Endothelial cell (in vitro differentiated cells): ENCODE results near the gene TNNI2. TPM values are rescaled to one million over a fixed set of nuclear protein-coding genes. Genes with fewer than 3 reads are reported as not detected.

Source experiments
- DNase-seq: peaks from one replicate; pipeline ENCODE4 v3.0.0; 2021; ENCODE audit warnings: low spot score
- H3K27ac Mint-ChIP-seq: one replicate; pipeline ENCODE4 v1.8.0; 2021; ENCODE audit warnings: mixed read lengths, inconsistent platforms; ENCODE audit not compliant: unreplicated experiment
- H3K27me3 Mint-ChIP-seq: one replicate; pipeline ENCODE4 v1.8.0; 2021; ENCODE audit warnings: mild to moderate bottlenecking, moderate library complexity, mixed read lengths, inconsistent platforms; ENCODE audit not compliant: unreplicated experiment
- H3K36me3 Mint-ChIP-seq: one replicate; pipeline ENCODE4 v1.8.0; 2021; ENCODE audit warnings: mild to moderate bottlenecking, low read depth, mixed read lengths, inconsistent platforms; ENCODE audit not compliant: unreplicated experiment
- H3K4me1 Mint-ChIP-seq: one replicate; pipeline ENCODE4 v1.8.0; 2021; ENCODE audit warnings: mild to moderate bottlenecking, mixed read lengths, inconsistent platforms; ENCODE audit not compliant: unreplicated experiment
- H3K4me3 Mint-ChIP-seq: one replicate; pipeline ENCODE4 v1.8.0; 2021; ENCODE audit warnings: mild to moderate bottlenecking, mixed read lengths, inconsistent platforms; ENCODE audit not compliant: unreplicated experiment
- H3K9me3 Mint-ChIP-seq: one replicate; pipeline ENCODE4 v1.8.0; 2021; ENCODE audit warnings: mixed read lengths, inconsistent platforms; ENCODE audit not compliant: unreplicated experiment
- total RNA-seq: library from RNA; stranded (reverse); fragmentation: NEBNext Ultra II Directional; extraction: Animal tissue kit (Norgen Biotek cat#: 25700); gene quantifications from one replicate; pipeline ENCODE4 v1.2.1, GENCODE V29; 2021; ENCODE audit not compliant: unreplicated experiment
- TF ChIP-seq, protein P1 (sequence below): fragments of 200-600 bp; sonication (generic); IDR thresholded peaks from one replicate; pipeline ENCODE4 v1.5.0; 2021; ENCODE audit warnings: antibody characterized with exemption; ENCODE audit not compliant: unreplicated experiment

TNNI2 gene
- total RNA-seq, 1 donor from 2014 or later, result not detected

DNA sequence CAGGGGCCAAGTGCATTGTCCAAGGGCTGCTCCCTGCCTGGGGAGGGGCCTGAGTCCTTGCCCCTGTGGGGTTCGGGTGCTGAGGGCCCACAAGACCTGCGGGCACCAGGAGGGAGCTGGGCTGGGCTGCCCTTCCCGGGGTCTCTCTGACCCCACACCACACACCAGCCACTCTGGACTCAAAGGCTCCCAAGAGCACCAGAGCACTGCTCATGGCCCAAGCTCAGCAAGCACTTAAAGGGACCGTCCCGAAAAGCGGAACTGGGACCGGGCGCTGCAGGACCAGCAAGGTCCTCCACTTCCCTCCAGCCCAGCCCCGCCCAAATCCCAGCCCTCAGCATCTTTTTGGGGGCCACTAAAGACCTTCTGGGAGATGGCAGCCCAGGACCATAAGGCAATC lies 19.4 kb downstream of the TNNI2 start:
- no peak for DNase-seq

DNA sequence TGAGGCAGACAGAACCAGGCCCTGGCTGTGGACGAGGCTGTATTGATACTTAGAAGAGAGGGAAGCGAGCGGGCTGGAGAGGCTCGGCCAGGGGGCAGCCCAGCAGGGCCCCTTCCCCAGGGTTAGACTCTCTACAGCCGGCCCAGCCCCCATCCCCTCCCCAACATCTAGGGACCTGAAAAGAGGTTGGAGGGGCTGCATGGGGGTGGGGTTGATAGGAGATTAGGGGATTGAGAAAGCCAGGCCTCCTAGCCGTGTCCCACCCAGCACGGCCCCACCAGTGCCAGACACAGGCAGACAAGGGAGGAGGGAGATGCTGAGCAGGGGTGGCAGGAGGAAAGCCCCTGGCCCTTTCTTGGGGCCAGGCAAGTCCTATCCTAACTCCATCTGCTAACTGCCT lies 19.8 kb downstream of the TNNI2 start:
- H3K4me3 Mint-ChIP-seq, result no peak overlapping the region
- peaks cover 1% of the 10 kb centered on the region for H3K27me3 Mint-ChIP-seq
- H3K9me3 Mint-ChIP-seq, result no peaks in the 10 kb centered on the region
- TF ChIP-seq, protein P1, sequence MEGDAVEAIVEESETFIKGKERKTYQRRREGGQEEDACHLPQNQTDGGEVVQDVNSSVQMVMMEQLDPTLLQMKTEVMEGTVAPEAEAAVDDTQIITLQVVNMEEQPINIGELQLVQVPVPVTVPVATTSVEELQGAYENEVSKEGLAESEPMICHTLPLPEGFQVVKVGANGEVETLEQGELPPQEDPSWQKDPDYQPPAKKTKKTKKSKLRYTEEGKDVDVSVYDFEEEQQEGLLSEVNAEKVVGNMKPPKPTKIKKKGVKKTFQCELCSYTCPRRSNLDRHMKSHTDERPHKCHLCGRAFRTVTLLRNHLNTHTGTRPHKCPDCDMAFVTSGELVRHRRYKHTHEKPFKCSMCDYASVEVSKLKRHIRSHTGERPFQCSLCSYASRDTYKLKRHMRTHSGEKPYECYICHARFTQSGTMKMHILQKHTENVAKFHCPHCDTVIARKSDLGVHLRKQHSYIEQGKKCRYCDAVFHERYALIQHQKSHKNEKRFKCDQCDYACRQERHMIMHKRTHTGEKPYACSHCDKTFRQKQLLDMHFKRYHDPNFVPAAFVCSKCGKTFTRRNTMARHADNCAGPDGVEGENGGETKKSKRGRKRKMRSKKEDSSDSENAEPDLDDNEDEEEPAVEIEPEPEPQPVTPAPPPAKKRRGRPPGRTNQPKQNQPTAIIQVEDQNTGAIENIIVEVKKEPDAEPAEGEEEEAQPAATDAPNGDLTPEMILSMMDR, result no peak
- H3K36me3 Mint-ChIP-seq, result no peaks in the 10 kb centered on the region
- DNase-seq, result no peak
- H3K27ac Mint-ChIP-seq, result no peak overlapping the region
- no peaks in the 10 kb centered on the region for H3K4me1 Mint-ChIP-seq

More for the DNA sequence above, 19.4 kb downstream of the TNNI2 start:
- Mint-ChIP-seq H3K4me3 (no peak overlapping the region), H3K36me3 (no peaks in the 10 kb centered on the region), H3K9me3 (no peaks in the 10 kb centered on the region), H3K27me3 (peaks cover 2% of the 10 kb centered on the region), H3K4me1 (no peaks in the 10 kb centered on the region), H3K27ac (no peak overlapping the region)
- TF ChIP-seq, protein P1, result no peak

DNA sequence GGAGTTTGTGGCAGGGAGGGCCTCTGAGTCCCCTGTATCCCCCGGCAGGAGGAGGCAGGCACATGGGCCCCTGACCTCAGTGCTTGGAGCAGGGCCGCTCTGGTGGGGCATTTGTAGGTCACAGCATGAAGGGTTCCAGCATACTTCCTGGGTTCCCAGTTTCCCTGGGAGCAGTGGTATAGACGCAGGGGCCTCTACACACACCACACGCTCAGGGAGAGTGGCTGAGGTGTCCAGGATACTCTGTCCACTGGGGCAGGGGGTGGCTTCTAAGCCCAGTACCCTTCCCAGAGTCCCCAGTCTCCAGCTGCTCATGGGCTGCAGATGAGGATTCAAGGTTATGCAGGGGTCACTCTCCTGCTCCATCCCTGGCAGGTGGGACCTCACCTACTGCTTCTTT lies 20.2 kb downstream of the TNNI2 start:
- DNase-seq, result no peak
- Mint-ChIP-seq H3K4me3 (no peak overlapping the region), H3K9me3 (no peaks in the 10 kb centered on the region), H3K27ac (no peak overlapping the region), H3K27me3 (peaks cover 2% of the 10 kb centered on the region), H3K4me1 (no peaks in the 10 kb centered on the region), H3K36me3 (no peaks in the 10 kb centered on the region)
- TF ChIP-seq, protein P1, result no peak

DNA sequence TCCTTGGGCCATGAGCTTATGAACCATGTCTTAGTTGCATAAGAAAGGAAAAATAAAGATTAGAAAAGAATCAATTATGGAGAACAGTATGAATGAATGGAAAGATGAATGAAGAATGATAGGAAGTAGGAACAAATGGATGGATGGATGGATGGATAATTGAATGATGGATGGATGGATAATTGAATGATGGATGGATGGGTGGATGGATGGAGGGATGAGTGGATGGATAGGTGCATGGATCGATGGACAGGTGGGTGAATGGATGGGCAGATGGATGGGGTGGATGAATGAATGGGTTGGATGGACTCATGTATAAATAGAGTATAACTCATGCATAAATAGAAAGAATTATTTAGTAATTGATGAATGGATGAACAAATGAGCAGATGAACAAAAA lies 21.3 kb downstream of the TNNI2 start:
- Mint-ChIP-seq H3K27ac (no peak overlapping the region), H3K27me3 (peaks cover 4% of the 10 kb centered on the region), H3K9me3 (no peaks in the 10 kb centered on the region), H3K4me3 (no peak overlapping the region), H3K36me3 (no peaks in the 10 kb centered on the region), H3K4me1 (no peaks in the 10 kb centered on the region)
- TF ChIP-seq, protein P1, result no peak
- DNase-seq, result no peak

DNA sequence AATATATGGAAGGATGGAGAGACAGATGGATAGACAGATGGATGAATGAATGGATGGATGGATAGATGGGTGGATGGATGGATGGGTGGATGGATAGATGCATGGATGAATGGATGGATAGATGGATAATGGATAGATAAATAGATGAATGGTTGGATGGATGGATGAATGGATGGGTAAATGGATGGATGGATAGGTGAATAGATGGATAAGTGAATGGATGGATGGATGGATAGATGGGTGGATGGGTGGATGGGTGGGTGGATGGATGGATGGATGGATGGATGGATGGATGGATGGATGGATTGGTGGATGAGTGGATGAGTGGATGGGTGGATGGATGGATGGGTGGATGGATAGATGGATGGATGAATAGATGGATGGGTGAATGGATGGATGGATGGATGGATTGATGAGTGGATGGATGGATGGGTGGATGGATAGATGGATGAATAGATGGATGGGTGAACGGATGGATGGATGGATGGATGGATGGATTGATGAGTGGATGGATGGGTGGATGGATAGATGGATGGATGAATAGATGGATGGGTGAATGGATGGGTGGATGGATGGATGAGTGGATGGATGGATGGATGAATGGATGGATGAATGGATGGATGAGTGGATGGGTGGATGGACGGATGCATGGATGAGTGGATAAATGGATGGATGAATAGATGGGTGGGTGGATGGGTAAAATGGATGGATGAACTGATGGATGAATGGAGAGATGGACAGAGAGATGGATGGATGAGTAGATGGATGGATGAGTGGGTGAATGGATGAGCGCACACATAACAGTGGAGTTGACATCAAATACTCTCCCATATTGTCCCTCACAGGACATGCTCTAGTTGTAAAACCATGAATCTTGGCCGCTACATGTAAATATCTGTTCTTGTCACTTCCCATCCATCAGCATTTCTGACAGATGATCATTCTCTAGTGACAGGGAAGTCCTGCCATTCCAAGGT lies 22.9 kb downstream of the TNNI2 start:
- H3K27me3 Mint-ChIP-seq, result peaks cover 8% of the 10 kb centered on the region
- no peaks in the 10 kb centered on the region for H3K36me3 Mint-ChIP-seq
- H3K9me3 Mint-ChIP-seq, result no peaks in the 10 kb centered on the region
- H3K4me1 Mint-ChIP-seq, result no peaks in the 10 kb centered on the region
- no peak overlapping the region for H3K4me3 Mint-ChIP-seq
- TF ChIP-seq, protein P1, result no peak
- no peak for DNase-seq
- H3K27ac Mint-ChIP-seq, result no peak overlapping the region
